GM19468 (cell line): ENCODE results near the gene PRDM10.
A peak's percentile ranks its signal among the peaks of the same experiment; 100 is the strongest.
"Not testable (repeated sequence)": the region's sequence is repeated elsewhere in the genome, so short reads cannot be mapped to it uniquely, and the experiment has no call there.

ENCODE experiments used
- ATAC-seq: cut with Tn5 transposase; IDR thresholded peaks from one replicate; pipeline ENCODE4 v1.9.1; 2021; ENCODE audit warnings: mild to moderate bottlenecking, moderate library complexity, moderate number of reproducible peaks; ENCODE audit not compliant: unreplicated experiment; ENCODE audit errors: extremely low read depth

PRDM10 gene

DNA sequence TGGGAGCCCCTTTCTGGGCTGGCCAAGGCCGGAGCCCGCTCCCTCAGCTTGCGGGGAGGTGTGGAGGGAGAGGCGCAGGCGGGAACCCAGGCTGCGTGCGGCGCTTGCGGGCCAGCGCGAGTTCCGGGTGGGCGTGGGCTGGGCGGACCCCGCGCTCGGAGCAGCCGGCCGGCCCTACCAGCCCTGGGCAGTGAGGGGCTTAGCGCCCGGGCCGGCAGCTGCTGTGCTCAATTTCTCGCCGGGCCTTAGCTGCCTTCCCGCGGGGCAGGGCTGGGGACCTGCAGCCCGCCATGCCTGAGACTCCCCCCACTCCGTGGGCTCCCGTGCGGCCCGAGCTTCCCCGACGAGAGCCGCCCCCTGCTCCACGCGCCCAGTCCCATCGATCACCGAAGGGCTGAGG is 19.0 kb upstream of the PRDM10 start:
- not testable (repeated sequence) for ATAC-seq

DNA sequence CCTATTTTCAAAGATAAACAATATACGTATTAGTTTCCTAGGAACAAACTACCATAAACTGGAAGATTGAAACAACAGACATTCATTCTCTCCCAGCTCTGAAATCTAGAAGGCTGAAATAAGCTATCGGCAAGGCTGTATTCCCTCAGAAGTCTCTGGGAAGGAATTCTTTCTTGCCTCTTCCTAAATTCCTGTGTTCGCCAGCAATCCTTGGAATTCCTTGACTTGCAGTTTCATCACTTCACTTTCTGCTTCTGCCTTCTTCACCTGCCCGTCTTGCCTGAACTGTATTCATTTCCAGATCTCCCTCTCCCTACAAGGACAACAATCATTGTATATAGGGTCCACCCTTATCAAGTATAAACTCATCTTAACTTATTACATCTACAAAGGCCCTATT is 17.7 kb upstream of the PRDM10 start:
- no peak for ATAC-seq

DNA sequence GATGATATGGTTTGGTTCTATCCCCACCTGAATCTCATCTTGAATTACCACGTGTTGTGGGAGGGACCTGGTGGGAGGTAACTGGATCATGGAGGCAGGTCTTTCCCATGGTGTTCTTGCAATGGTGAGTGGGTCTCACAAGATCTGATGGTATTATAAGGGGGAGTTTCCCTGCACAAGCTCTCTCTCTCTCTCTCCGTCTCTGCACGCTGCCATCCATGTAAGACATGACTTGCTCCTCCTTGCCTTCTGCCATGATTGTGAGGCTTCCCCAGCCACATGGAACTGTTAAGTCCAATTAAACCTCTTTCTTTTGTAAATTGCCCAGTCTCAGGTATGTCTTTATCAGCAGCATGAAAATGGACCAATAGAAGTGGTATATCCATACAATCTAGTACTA is 13.2 kb upstream of the PRDM10 start:
- not testable (repeated sequence) for ATAC-seq

DNA sequence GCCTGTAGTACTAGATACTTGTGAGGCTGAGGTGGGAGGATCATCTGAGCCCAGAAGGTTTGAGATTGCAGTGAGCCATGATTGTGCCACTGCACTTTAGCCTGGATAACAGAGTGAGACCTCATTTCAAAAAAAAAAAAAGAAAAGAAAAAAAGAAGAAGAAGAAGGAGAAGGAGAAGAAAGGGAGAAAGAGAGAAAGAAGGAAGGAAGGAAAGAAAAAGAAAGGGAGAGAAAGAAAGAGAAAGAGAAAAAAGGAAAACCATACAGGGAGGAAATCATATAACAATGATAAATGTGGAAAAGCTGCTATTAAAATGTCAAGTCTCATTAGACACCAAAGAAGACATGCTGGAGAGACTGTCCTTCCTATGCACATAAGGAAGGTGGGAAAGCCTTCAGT is 5.7 kb upstream of the PRDM10 start:
- ATAC-seq = no peak

DNA sequence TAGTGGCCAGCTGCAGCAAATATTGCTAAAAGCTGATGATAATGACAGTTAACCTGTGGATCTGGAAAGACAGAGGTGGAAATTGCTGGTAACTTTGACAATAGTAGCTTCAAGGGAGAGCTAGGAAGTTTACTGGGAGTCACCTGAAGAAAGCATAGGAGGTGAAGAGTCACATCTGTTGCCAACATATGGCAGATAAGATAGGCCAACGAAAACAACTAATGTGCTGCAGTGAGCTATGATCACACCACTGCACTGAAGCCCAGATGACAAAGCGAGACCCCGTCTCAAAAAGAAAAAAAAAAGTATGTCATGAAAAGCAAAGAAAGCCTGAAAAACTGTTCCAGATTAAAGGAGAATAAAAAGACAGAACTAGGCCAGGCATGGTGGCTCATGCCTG is 4.3 kb upstream of the PRDM10 start:
- no peak for ATAC-seq

DNA sequence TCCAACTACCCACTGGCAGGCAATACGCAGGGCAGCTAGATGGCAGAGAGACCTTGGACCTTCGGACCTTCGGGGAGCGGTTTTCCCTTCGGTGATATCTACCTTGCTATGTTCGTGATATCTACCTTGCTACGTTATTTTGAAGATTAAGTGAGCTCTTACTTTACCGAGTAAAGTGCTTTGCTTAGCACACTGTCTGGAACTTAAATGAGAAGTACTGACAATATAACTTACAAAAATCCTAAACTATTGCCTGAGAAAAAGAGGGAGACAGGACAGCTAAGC is 1.0 kb upstream of the PRDM10 start:
- peak; percentile 2 for ATAC-seq

DNA sequence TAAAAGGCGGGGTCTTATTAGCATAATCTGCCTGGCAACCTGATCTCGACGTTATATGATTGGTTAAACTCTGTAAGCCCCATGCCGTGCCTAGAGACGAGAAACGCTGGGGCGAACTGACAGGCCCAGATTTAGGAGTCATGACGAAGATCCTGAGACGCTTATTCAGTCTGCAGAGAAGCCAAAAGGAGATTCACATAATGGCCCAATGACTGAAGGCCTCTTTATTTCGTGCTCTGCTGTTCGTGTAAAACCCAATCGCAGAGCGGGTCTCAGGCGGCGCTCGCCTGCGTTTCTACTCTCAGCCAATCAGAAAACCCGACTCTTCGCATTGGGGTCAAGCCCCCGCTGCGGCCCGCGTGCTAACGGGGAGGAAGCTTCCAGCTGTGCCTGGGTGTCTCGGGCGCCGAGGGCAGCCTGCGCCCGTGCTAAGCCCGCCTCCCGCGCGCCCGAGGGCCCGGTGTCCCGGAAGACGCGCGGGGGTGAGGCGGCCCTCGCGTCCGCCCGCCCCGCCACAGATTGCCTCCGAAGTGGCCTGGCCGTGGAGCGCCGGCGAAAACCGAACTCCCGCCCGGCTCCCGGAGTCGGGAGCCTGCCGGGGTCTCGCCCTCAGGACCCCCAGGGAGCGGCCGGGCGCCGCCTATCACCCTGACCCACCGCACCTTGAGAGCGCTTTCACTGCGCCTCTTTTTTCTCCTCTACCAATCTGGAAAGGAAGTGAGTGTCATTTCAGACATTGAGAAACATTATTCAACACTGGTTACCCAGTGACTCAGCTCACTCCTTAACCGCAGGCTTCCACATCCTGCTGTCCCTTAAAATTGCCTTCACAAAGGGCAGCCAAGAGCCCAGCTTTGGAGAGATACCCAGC is 446 bp upstream of the PRDM10 start:
- peak; percentile 69 for ATAC-seq

DNA sequence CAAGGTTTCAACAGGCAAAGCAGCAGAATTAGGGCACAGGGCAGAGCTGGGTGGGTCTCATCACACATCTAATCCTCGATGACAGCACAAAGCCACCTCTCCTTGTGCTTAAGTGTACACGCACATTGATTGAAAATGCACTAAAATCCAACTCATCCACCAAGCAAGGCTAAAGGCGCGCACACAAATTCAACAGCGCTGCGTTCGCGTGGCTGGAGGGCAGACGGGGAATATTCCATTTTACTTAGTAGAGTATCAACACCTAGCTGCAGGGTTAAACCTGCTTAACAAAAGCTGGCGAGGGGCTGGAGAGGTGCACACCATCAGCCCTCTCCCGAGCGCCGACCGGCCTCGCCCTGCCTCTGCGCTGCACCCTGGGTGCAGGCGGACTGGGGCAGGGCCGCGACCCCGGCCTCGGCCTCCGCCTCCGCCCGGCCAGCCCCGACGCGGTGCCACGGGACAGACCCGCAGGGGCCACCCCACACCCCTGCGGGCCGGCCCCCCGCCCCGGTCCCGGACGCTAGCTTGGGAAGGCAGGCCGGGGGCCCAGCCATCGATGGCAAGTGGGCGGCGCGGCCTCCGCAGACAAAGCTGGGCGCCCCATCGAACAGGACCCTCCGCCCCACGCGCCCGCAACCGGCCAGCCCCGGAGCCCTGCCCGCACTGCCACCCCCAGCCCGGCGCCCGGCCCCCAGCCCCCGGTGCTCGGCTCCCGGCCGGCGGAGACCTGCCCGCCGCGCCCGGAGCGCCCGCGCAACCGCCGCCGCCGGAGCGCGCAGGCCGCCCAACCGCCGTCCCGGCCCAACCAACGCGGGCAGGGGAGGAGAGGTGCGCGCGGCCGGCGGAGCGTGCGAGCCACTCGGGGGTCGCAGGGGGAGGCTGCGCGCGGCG is 929 bp downstream of the PRDM10 start:
- peak; percentile 4 for ATAC-seq

DNA sequence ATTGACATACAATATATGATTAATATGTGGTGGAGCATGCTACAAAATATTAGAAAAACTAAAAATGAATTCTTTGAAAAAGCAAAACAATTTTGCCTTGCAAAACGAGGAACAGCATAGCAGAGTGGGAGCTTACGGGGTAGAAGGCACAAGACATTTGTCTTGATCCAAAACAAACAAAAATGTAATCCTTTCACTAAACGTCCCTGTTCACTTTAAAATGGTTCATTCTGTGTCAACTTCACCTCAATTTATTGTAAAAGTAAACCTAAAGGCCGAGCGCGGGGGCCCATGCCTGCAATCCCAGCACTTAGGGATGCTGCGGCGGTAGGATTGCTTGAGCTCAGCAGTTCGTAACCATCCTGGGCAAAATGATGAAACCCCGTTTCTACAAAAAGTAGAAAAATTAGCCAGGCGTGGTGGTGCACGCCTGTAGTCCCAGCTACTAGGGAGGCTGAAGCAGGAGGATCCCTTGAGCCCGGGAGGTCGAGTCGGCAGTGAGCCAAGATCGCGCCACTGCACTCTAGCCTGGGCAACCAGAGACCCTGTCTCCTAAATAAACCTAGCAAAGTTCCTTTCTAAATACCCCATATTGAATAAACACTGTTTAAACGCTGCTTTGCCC is 2.0 kb downstream of the PRDM10 start:
- ATAC-seq = no peak

DNA sequence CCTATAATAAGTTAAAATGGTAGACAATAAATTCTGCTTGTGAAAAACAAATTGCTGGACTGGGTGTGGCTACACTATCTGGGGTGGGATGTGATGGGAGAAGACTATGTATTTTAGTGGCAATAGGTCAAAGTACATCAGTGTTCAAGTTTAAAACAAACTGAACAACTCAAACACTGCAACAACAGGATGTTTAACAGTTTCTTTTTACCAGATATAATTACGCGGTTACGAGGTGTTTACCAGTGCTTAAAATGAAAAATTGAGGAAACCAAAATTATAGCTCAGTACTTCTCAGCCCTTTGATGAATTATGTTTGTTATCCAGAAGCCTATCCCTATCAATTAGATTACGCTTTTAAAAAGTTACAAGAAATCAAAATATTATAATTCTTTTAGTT is 3.2 kb downstream of the PRDM10 start:
- no peak for ATAC-seq

DNA sequence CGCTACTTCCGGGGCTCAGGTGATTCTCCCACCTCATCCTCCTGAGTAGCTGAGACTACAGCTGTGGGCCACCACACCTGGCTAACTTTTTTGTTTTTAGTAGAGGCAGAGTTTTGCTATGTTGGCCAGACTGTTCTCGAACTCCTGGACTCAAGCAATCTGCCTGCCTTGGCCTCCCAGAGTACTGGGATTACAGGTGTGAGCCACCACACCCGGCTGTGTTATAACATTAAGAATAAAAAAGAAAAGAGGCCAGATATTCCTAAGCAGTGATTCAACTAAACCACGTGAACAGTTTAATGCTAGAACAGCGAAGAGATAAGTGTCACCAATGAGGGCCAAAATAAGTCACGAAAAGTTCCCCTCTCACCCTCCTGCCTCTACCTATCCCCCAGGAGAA is 3.7 kb downstream of the PRDM10 start:
- ATAC-seq = no peak

DNA sequence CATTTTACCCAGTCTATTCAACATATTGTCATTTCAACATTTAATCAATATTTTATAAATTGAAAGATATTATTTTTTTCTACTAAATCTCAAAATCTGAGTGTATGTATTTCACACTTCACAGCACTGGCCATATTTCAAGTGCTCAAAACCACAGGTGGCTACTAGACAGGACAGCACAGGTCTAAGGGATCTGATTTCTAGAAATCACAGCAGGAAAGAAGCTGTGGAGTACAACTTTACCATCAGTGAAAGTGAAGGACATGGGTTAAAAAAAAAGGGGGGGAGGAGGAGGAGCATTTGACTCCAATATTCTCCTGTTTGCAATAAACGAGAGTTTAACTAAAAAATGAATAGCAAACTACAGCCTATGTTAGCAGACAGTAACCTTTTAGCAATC is 4.5 kb downstream of the PRDM10 start:
- ATAC-seq = no peak

DNA sequence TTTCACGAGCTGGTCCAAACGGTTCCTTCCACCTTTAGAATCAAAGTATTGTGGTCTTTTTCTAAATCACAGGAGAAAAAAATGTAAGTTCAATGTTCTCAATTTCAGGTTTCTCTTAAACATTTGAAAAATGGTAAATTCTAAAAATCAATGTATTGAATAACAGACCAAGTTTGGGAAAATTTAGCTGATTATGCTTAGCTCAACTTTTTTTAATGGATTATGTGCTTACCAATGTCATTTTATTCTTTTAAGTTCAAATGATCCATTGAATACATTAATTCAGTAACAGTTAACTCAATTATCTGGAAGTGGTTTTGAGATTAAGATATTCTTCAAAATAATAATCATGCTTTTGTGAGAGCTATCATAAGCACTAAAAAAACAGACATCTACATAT is 5.1 kb downstream of the PRDM10 start:
- no peak for ATAC-seq

DNA sequence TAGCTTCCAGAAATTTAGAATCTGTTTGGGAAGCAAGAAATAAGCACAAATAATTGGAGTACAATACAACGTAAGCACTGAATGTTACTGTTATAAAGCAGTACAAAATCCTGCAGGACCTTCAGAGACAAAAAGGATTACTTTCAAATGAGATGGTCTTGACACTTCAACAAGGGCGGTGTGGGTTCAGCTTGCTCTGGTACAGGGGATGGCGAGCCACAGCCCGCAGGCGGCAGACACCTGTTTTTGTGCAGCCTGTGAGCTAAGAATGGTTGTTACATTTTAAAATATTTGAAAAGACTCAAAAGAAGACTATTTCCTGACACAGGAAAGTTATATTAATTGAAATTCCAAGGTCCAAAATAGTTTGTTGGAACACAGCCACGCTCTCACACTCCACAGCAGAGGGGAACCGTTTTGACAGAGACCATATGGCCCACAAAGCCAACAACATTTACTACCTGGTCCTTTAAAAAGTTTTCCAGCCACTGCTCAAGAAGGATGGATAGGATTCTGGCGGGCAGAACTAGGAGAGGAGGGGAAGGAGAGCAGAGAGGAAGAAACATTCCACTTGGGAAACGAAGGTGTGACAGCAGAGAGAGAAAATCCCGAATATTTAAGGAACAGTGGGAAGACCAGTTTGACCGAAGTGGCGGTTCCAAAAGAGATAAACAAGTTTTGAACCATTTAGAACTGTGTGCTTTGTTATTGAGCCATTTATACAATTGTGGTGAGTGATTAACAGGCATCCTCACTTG is 6.3 kb downstream of the PRDM10 start:
- no peak for ATAC-seq

DNA sequence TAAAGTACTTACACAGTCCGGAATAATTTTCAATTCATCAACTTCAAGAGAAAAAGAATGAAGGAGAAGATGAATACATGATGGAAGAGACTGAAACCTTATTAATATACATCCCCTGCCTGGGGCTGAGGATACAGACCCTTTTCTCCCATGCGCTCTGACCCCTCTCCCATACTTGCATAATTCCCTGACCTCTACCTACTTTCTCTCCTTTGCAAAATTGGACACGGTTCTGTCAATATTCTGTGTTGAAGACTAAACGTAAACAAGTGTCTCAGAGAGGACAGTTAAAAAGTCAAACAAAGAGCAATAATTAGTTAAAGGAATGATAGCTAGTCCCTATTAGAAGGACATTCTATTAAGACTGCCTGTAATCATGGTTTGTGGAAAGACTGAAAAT is 7.5 kb downstream of the PRDM10 start:
- no peak for ATAC-seq

DNA sequence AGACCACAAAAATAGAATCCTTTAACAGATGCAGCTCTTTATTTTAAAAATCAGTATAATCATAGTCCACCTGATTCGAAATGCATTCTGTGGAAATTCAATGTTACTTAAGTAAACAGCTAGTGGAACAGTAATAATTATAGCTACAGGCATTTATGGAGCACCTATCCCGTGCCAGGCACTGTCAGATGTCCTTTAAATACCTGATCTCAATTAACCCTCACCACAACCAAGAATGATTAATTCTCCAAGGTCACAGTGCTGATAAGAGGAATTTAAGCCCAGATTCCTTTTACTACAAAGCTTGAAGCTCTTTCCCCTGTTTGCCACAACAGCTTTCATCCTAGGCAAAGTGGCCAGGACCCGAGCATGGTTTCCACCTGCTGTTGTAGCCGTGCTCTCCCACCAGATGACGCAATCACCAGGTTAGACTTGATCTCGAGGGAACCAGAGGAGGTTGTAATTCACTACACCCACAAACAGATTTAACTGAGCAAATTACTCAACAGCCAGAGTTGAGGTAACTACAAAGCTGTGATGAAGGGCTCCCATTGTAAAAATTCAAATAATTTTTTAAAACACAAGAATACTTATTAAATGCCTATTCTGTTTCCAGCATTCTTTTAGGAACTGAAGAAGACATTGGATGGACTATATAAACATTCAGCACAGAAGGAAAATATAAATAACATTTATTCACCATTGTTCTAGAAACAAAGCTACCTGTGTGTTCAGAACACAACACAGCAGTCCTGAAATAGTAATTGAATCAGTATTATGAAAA is 10.3 kb downstream of the PRDM10 start:
- ATAC-seq = no peak

DNA sequence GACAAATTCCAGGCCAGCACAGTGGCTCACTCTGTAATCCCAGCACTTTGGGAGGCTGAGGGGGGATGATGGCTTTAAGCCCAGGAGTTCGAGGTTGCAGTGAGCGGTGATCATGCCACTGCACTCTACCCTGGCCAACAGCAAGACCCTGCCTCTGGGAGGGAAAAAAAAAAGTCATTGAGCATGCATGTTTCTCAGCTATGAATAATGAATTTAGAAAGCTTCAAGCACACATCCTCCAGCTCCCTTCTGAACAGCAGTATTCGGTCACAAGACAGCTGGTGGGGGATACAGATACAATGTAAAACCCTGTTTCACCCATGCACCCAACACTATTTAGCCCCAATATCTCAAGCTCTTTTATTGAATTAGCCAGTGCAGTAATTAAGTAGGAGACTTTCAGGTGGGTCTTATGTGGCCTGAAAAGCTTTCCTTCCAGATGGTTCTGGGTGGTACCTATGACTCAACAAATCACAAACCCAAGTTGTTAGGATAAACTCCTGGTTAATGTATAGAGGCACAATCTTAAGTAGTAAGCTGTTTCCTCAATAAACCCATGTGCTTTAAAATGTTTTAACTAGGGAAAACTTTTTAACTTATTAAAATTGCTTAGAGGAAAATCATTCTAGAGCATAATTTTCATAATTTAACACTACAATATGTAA is 13.4 kb downstream of the PRDM10 start:
- ATAC-seq = no peak

DNA sequence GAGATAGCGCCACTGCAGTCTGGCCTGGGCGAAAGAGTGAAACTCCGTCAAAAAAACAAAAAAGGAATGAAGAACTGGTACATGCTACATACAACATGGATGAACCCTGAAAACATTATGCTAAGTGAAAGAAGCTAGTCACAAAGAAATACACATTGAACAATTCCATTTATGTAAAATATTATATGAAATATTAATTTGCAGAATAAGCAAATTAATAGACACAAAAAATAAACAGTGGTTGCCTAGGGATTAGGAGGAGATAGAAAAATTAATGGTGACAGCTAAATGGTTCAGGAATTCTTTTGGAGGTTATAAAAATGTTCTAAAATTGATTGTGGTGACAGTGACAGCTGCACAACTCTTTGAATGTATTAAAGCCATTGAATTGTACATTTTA is 14.7 kb downstream of the PRDM10 start:
- ATAC-seq = no peak

DNA sequence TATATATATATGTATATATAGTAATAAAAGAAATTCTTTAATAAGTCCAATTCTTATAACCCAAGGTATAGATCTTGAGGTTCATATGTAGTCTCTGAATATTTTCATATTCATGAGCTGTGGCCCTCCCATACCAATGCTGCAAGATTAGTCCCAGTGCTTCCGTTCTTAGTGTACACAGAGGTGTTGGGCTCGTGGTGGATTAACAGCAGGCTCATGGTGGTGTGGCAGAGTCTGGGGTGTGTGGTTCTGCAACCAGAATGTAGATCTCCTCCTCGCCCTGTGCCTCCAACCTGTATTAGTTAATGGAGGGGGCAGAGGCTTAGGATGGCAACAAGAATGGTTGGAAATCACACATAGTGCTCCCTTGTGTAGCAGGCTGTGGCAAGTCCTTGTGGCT is 16.8 kb downstream of the PRDM10 start:
- no peak for ATAC-seq
